Measurements from ENCODE around the gene ZMYND15.
"Not testable (repeated sequence)": the region's sequence is repeated elsewhere in the genome, so short reads cannot be mapped to it uniquely, and the experiment has no call there.

Gene ZMYND15

GRCh38 chr17:4711661-4712181 is 27.9 kb upstream of the ZMYND15 start:
- peak overlapping the region in 1 of 2 donors; percentile 69 for H3K4me3 ChIP-seq (ENCODE audit: low read length in 2 of 2)
- DNase-seq (ENCODE audit: low spot score) = no peak
- no peak overlapping the region for H3K27ac ChIP-seq (replicated peaks; ENCODE audit: low read length)

GRCh38 chr17:4712526-4712925 is 27.1 kb upstream of the ZMYND15 start:
- no peak overlapping the region for H3K4me2 ChIP-seq (ENCODE audit: insufficient read depth, low read length, poor library complexity, severe bottlenecking)
- no peak overlapping the region for H3K14ac ChIP-seq (ENCODE audit: low read length)
- no peak overlapping the region for H2BK15ac ChIP-seq (ENCODE audit: low read length)
- no peak overlapping the region for H4K8ac ChIP-seq (ENCODE audit: low read depth, low read length)
- no peak overlapping the region for H2BK120ac ChIP-seq (ENCODE audit: low read depth, low read length)
- H2AK5ac ChIP-seq (ENCODE audit: low read depth, low read length) = no peak overlapping the region
- no peak overlapping the region for H3K27ac ChIP-seq (replicated peaks; ENCODE audit: low read length)
- no peak overlapping the region for H2BK12ac ChIP-seq (ENCODE audit: low read length)
- H3K9ac ChIP-seq (ENCODE audit: low read depth, low read length, poor library complexity) = no peak overlapping the region
- peaks cover 12 to 22% of the 10 kb centered on the region in 2 donors for H3K36me3 ChIP-seq (replicated peaks in 1 of 2; ENCODE audit: control insufficient read depth in 2 of 2, insufficient read depth in 2 of 2, low read length in 2 of 2)
- H3K4me3 ChIP-seq (ENCODE audit: low read length in 2 of 2) = no peak overlapping the region
- H3K4me1 ChIP-seq (ENCODE audit: control insufficient read depth in 2 of 2, insufficient read depth in 1 of 2, low read depth in 1 of 2, low read length in 2 of 2) = peaks cover 10 to 11% of the 10 kb centered on the region in 2 donors
- no peak for DNase-seq (ENCODE audit: low spot score)
- no peak overlapping the region for H3K4ac ChIP-seq (ENCODE audit: low read length)
- H4K91ac ChIP-seq (ENCODE audit: low read depth, low read length, poor library complexity) = no peak overlapping the region
- H3K23ac ChIP-seq (ENCODE audit: low read depth, low read length, poor library complexity) = no peak overlapping the region
- H2BK5ac ChIP-seq (ENCODE audit: low read length) = no peak overlapping the region
- H3K79me1 ChIP-seq (ENCODE audit: low read depth, low read length) = peaks cover 4% of the 10 kb centered on the region
- WGBS, 2 donors (ENCODE audit: extremely low coverage in 2 of 2, insufficient read length in 2 of 2, insufficient replicate concordance in 1 of 2) = no CpG with 5 or more reads among the region's 3 CpGs
- no peaks in the 10 kb centered on the region for H3K9me3 ChIP-seq (replicated peaks in 1 of 2; ENCODE audit: control insufficient read depth in 2 of 2, insufficient read depth in 1 of 2, low read depth in 1 of 2, low read length in 2 of 2)
- H3K27me3 ChIP-seq (ENCODE audit: control insufficient read depth in 3 of 3, insufficient read depth in 3 of 3, low read depth in 1 of 3, low read length in 3 of 3) = no peaks in the 10 kb centered on the region
- no peak overlapping the region for H2AFZ ChIP-seq (ENCODE audit: low read length)
- H3K18ac ChIP-seq (ENCODE audit: low read length) = no peak overlapping the region

More at GRCh38 chr17:4711661-4712181, 27.9 kb upstream of the ZMYND15 start:
- Histone ChIP-seq H3K27me3 (ENCODE audit: control insufficient read depth in 3 of 3, insufficient read depth in 3 of 3, low read depth in 1 of 3, low read length in 3 of 3) (no peaks in the 10 kb centered on the region), H2BK120ac (ENCODE audit: low read depth, low read length) (no peak overlapping the region), H2AK5ac (ENCODE audit: low read depth, low read length) (no peak overlapping the region), H4K91ac (ENCODE audit: low read depth, low read length, poor library complexity) (no peak overlapping the region), H4K8ac (ENCODE audit: low read depth, low read length) (no peak overlapping the region), H2BK12ac (ENCODE audit: low read length) (no peak overlapping the region), H3K79me1 (ENCODE audit: low read depth, low read length) (peaks cover 4% of the 10 kb centered on the region), H3K4me2 (ENCODE audit: insufficient read depth, low read length, poor library complexity, severe bottlenecking) (peak overlapping the region; percentile 63), H2BK5ac (ENCODE audit: low read length) (no peak overlapping the region), H3K9ac (ENCODE audit: low read depth, low read length, poor library complexity) (no peak overlapping the region), H2AFZ (ENCODE audit: low read length) (no peak overlapping the region), H2BK15ac (ENCODE audit: low read length) (no peak overlapping the region), H3K36me3 (replicated peaks in 1 of 2; ENCODE audit: control insufficient read depth in 2 of 2, insufficient read depth in 2 of 2, low read length in 2 of 2) (peaks cover 7 to 14% of the 10 kb centered on the region in 2 donors), H3K9me3 (replicated peaks in 1 of 2; ENCODE audit: control insufficient read depth in 2 of 2, insufficient read depth in 1 of 2, low read depth in 1 of 2, low read length in 2 of 2) (no peaks in the 10 kb centered on the region), H3K18ac (ENCODE audit: low read length) (no peak overlapping the region), H3K4me1 (ENCODE audit: control insufficient read depth in 2 of 2, insufficient read depth in 1 of 2, low read depth in 1 of 2, low read length in 2 of 2) (peaks cover 10 to 11% of the 10 kb centered on the region in 2 donors), H3K4ac (ENCODE audit: low read length) (no peak overlapping the region), H3K23ac (ENCODE audit: low read depth, low read length, poor library complexity) (no peak overlapping the region), H3K14ac (ENCODE audit: low read length) (no peak overlapping the region)
- no CpG with 5 or more reads among the region's 6 CpGs for WGBS, 2 donors (ENCODE audit: extremely low coverage in 2 of 2, insufficient read length in 2 of 2, insufficient replicate concordance in 1 of 2)

- not testable (repeated sequence) for H4K91ac ChIP-seq (ENCODE audit: low read depth, low read length, poor library complexity); H3K23ac ChIP-seq (ENCODE audit: low read depth, low read length, poor library complexity); H3K79me1 ChIP-seq (ENCODE audit: low read depth, low read length); H2BK5ac ChIP-seq (ENCODE audit: low read length); DNase-seq (ENCODE audit: low spot score); H2BK12ac ChIP-seq (ENCODE audit: low read length); H2BK15ac ChIP-seq (ENCODE audit: low read length); H2AFZ ChIP-seq (ENCODE audit: low read length); H4K8ac ChIP-seq (ENCODE audit: low read depth, low read length); H2AK5ac ChIP-seq (ENCODE audit: low read depth, low read length); H3K4ac ChIP-seq (ENCODE audit: low read length); H3K4me2 ChIP-seq (ENCODE audit: insufficient read depth, low read length, poor library complexity, severe bottlenecking); H3K18ac ChIP-seq (ENCODE audit: low read length); H3K9me3 ChIP-seq (replicated peaks in 1 of 2; ENCODE audit: control insufficient read depth in 2 of 2, insufficient read depth in 1 of 2, low read depth in 1 of 2, low read length in 2 of 2); H2BK120ac ChIP-seq (ENCODE audit: low read depth, low read length); H3K9ac ChIP-seq (ENCODE audit: low read depth, low read length, poor library complexity); H3K27ac ChIP-seq (replicated peaks; ENCODE audit: low read length); H3K4me3 ChIP-seq (ENCODE audit: low read length in 2 of 2); H3K14ac ChIP-seq (ENCODE audit: low read length); H3K27me3 ChIP-seq (ENCODE audit: control insufficient read depth in 3 of 3, insufficient read depth in 3 of 3, low read depth in 1 of 3, low read length in 3 of 3)
- Histone ChIP-seq H3K36me3 (replicated peaks in 1 of 2; ENCODE audit: control insufficient read depth in 2 of 2, insufficient read depth in 2 of 2, low read length in 2 of 2) (peaks cover 19 to 39% of the 10 kb centered on the region in 2 donors), H3K4me1 (ENCODE audit: control insufficient read depth in 2 of 2, insufficient read depth in 1 of 2, low read depth in 1 of 2, low read length in 2 of 2) (peaks cover 10 to 11% of the 10 kb centered on the region in 2 donors)
- no CpG with 5 or more reads among the region's 15 CpGs for WGBS, 2 donors (ENCODE audit: extremely low coverage in 2 of 2, insufficient read length in 2 of 2, insufficient replicate concordance in 1 of 2)
Observed at GRCh38 chr17:4714340-4715062, 25.1 kb upstream of the ZMYND15 start.

DNA sequence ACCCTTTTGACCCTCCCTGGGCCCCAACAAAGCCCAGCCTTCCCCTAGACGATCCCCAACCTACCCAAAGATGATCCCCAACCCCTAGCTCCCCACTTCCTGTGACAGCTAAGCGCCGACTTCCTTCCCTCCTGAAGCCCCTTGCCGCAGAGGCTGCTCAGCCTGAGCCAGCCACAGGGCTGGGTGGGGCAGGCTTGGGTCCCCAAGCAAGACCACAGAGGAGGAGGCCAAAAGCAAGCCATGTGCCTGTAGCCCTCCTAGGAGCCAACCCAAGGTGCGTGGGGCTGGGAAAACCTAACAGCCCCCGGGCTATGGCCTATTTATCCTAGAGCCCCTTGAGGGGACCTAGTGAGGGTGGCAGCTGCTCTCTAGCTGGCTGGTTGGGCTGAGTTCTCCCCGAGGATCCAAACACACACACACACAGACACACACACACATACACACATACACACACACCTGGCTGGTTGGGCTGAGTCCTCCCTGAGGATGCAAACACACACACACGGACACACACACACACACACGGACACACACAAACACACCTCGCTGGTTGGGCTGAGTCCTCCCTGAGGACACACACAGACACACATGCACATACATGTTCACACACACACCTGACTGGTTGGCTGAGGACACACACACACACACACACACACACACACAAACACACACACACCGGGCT is 24.4 kb upstream of the ZMYND15 start:
- Histone ChIP-seq H3K27me3 (ENCODE audit: control insufficient read depth in 3 of 3, insufficient read depth in 3 of 3, low read depth in 1 of 3, low read length in 3 of 3) (no peaks in the 10 kb centered on the region), H3K9ac (ENCODE audit: low read depth, low read length, poor library complexity) (no peak overlapping the region), H3K4me2 (ENCODE audit: insufficient read depth, low read length, poor library complexity, severe bottlenecking) (no peak overlapping the region), H2BK120ac (ENCODE audit: low read depth, low read length) (no peak overlapping the region), H3K36me3 (replicated peaks in 1 of 2; ENCODE audit: control insufficient read depth in 2 of 2, insufficient read depth in 2 of 2, low read length in 2 of 2) (peaks cover 21 to 46% of the 10 kb centered on the region in 2 donors), H4K91ac (ENCODE audit: low read depth, low read length, poor library complexity) (no peak overlapping the region), H3K18ac (ENCODE audit: low read length) (no peak overlapping the region), H3K4ac (ENCODE audit: low read length) (no peak overlapping the region), H2BK15ac (ENCODE audit: low read length) (no peak overlapping the region), H3K4me1 (ENCODE audit: control insufficient read depth in 2 of 2, insufficient read depth in 1 of 2, low read depth in 1 of 2, low read length in 2 of 2) (peaks cover 7 to 9% of the 10 kb centered on the region in 2 donors), H2AK5ac (ENCODE audit: low read depth, low read length) (no peak overlapping the region), H3K79me1 (ENCODE audit: low read depth, low read length) (peaks cover 4% of the 10 kb centered on the region), H3K27ac (replicated peaks; ENCODE audit: low read length) (no peak overlapping the region), H4K8ac (ENCODE audit: low read depth, low read length) (no peak overlapping the region), H3K9me3 (replicated peaks in 1 of 2; ENCODE audit: control insufficient read depth in 2 of 2, insufficient read depth in 1 of 2, low read depth in 1 of 2, low read length in 2 of 2) (no peaks in the 10 kb centered on the region), H3K4me3 (ENCODE audit: low read length in 2 of 2) (no peak overlapping the region), H2AFZ (ENCODE audit: low read length) (no peak overlapping the region), H2BK5ac (ENCODE audit: low read length) (no peak overlapping the region), H3K23ac (ENCODE audit: low read depth, low read length, poor library complexity) (no peak overlapping the region), H3K14ac (ENCODE audit: low read length) (no peak overlapping the region), H2BK12ac (ENCODE audit: low read length) (no peak overlapping the region)
- WGBS, 2 donors (ENCODE audit: extremely low coverage in 2 of 2, insufficient read length in 2 of 2, insufficient replicate concordance in 1 of 2) = no CpG with 5 or more reads among the region's 11 CpGs
- no peak for DNase-seq (ENCODE audit: low spot score)

All from neuronal stem cell (in vitro differentiated cells).